HCT116 (cell line): ENCODE results near the gene TENM3.

ENCODE experiments used
- CTCF ChIP-seq, 3 experiments: fragments of 200-600 bp in 1 of 3; sonication (generic) in 1 of 3; IDR thresholded peaks in 2 of 3; conservative IDR thresholded peaks in 1 of 3; 2 replicates each; pipeline ENCODE4 v1.5.1; 2012 to 2017; ENCODE audit warnings: low read depth in 2 of 3, low read length in 2 of 3, antibody characterized with exemption in 1 of 3, borderline replicate concordance in 1 of 3, control low read depth in 1 of 3, mild to moderate bottlenecking in 1 of 3, mixed read lengths in 1 of 3, mixed run types in 1 of 3, moderate library complexity in 1 of 3; ENCODE audit not compliant: insufficient read depth in 1 of 3
- POLR2AphosphoS5 ChIP-seq: IDR thresholded peaks from 2 replicates; pipeline ENCODE4 v1.6.1; 2011; ENCODE audit warnings: mild to moderate bottlenecking, low read depth, low read length, moderate library complexity
- TF ChIP-seq, protein P1 (sequence below): IDR thresholded peaks from 2 replicates; pipeline ENCODE4 v1.6.1; 2012; ENCODE audit warnings: low read depth

GRCh38 chr4:182582245-182582644 is 339.0 kb downstream of the TENM3 start:
- TF ChIP-seq, protein P1, sequence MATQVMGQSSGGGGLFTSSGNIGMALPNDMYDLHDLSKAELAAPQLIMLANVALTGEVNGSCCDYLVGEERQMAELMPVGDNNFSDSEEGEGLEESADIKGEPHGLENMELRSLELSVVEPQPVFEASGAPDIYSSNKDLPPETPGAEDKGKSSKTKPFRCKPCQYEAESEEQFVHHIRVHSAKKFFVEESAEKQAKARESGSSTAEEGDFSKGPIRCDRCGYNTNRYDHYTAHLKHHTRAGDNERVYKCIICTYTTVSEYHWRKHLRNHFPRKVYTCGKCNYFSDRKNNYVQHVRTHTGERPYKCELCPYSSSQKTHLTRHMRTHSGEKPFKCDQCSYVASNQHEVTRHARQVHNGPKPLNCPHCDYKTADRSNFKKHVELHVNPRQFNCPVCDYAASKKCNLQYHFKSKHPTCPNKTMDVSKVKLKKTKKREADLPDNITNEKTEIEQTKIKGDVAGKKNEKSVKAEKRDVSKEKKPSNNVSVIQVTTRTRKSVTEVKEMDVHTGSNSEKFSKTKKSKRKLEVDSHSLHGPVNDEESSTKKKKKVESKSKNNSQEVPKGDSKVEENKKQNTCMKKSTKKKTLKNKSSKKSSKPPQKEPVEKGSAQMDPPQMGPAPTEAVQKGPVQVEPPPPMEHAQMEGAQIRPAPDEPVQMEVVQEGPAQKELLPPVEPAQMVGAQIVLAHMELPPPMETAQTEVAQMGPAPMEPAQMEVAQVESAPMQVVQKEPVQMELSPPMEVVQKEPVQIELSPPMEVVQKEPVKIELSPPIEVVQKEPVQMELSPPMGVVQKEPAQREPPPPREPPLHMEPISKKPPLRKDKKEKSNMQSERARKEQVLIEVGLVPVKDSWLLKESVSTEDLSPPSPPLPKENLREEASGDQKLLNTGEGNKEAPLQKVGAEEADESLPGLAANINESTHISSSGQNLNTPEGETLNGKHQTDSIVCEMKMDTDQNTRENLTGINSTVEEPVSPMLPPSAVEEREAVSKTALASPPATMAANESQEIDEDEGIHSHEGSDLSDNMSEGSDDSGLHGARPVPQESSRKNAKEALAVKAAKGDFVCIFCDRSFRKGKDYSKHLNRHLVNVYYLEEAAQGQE = no peak
- TF ChIP-seq CTCF (IDR thresholded peaks at IDR 0.05 in 2 of 3, conservative IDR thresholded peaks at IDR 0.05 in 1 of 3; ENCODE audit: borderline replicate concordance in 1 of 3, insufficient read depth in 1 of 3, low read depth in 2 of 3, low read length in 2 of 3) (no peak), POLR2AphosphoS5 (no peak)
